Parathyroid adenoma (tissue), 2 donors: ENCODE data around the gene FBP1.
A peak's percentile ranks its signal among the peaks of the same experiment; 100 is the strongest.
"Not testable (repeated sequence)": the region's sequence is repeated elsewhere in the genome, so short reads cannot be mapped to it uniquely, and the experiment has no call there.

Experiments
- H2AFZ ChIP-seq: fragments of 300-600 bp; sonication (generic); one replicate; pipeline ENCODE4 v1.7.0; 2017; ENCODE audit warnings: antibody characterized with exemption, mild to moderate bottlenecking
- H3K27ac ChIP-seq: fragments of 300-600 bp; sonication (generic); one replicate; pipeline ENCODE4 v1.7.0; 2017
- H3K27me3 ChIP-seq: fragments of 300-600 bp; sonication (generic); one replicate; pipeline ENCODE4 v1.7.0; 2017; ENCODE audit warnings: low read length; ENCODE audit not compliant: control insufficient read depth, insufficient read depth
- H3K36me3 ChIP-seq: fragments of 300-600 bp; sonication (generic); one replicate; pipeline ENCODE4 v1.7.0; 2017; ENCODE audit warnings: low read length; ENCODE audit not compliant: control insufficient read depth, insufficient read depth
- H3K4me1 ChIP-seq: fragments of 300-600 bp; sonication (generic); one replicate; pipeline ENCODE4 v1.7.0; 2017; ENCODE audit warnings: control low read depth
- H3K4me2 ChIP-seq: fragments of 300-600 bp; sonication (generic); one replicate; pipeline ENCODE4 v1.7.0; 2017; ENCODE audit warnings: low read length
- H3K4me3 ChIP-seq: fragments of 300-600 bp; sonication (generic); one replicate; pipeline ENCODE4 v1.7.0; 2017; ENCODE audit warnings: low read depth, low read length
- H3K79me2 ChIP-seq: fragments of 300-600 bp; sonication (generic); one replicate; pipeline ENCODE4 v1.7.0; 2017; ENCODE audit warnings: control low read depth
- H3K9ac ChIP-seq: fragments of 300-600 bp; sonication (generic); one replicate; pipeline ENCODE4 v1.7.0; 2017; ENCODE audit warnings: mild to moderate bottlenecking
- H3K9me3 ChIP-seq: fragments of 300-600 bp; sonication (generic); one replicate; pipeline ENCODE4 v1.7.0; 2017; ENCODE audit warnings: low read length; ENCODE audit not compliant: control insufficient read depth
- TF ChIP-seq, protein P1 (sequence below): fragments of 300-600 bp; sonication (generic); IDR thresholded peaks from one replicate; pipeline ENCODE4 v1.7.0; 2017; ENCODE audit warnings: antibody characterized with exemption, mild to moderate bottlenecking
- donor health status: primary hyperparathyroidism.

FBP1 gene

GRCh38 chr9:94568250-94568889 lies 70.9 kb downstream of the FBP1 start:
- Histone ChIP-seq H3K79me2 (no peaks in the 10 kb centered on the region), H3K27me3 (no peaks in the 10 kb centered on the region), H3K4me3 (no peak overlapping the region), H3K27ac (peak overlapping the region; percentile 93), H3K4me1 (peaks cover 30% of the 10 kb centered on the region), H3K36me3 (no peaks in the 10 kb centered on the region), H3K4me2 (peak overlapping the region; percentile 2), H3K9me3 (no peaks in the 10 kb centered on the region), H3K9ac (no peak overlapping the region), H2AFZ (no peak overlapping the region)
- TF ChIP-seq, protein P1, sequence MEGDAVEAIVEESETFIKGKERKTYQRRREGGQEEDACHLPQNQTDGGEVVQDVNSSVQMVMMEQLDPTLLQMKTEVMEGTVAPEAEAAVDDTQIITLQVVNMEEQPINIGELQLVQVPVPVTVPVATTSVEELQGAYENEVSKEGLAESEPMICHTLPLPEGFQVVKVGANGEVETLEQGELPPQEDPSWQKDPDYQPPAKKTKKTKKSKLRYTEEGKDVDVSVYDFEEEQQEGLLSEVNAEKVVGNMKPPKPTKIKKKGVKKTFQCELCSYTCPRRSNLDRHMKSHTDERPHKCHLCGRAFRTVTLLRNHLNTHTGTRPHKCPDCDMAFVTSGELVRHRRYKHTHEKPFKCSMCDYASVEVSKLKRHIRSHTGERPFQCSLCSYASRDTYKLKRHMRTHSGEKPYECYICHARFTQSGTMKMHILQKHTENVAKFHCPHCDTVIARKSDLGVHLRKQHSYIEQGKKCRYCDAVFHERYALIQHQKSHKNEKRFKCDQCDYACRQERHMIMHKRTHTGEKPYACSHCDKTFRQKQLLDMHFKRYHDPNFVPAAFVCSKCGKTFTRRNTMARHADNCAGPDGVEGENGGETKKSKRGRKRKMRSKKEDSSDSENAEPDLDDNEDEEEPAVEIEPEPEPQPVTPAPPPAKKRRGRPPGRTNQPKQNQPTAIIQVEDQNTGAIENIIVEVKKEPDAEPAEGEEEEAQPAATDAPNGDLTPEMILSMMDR = no peak

GRCh38 chr9:94567271-94567670 lies 72.0 kb downstream of the FBP1 start:
- H3K9me3 ChIP-seq = no peaks in the 10 kb centered on the region
- H2AFZ ChIP-seq = peak overlapping the region; percentile 22
- H3K4me3 ChIP-seq = no peak overlapping the region
- no peak overlapping the region for H3K9ac ChIP-seq
- no peak overlapping the region for H3K4me2 ChIP-seq
- H3K27ac ChIP-seq = peak overlapping the region; percentile 93
- H3K27me3 ChIP-seq = no peaks in the 10 kb centered on the region
- peaks cover 30% of the 10 kb centered on the region for H3K4me1 ChIP-seq
- no peaks in the 10 kb centered on the region for H3K36me3 ChIP-seq
- H3K79me2 ChIP-seq = no peaks in the 10 kb centered on the region
- TF ChIP-seq, protein P1 = no peak

DNA sequence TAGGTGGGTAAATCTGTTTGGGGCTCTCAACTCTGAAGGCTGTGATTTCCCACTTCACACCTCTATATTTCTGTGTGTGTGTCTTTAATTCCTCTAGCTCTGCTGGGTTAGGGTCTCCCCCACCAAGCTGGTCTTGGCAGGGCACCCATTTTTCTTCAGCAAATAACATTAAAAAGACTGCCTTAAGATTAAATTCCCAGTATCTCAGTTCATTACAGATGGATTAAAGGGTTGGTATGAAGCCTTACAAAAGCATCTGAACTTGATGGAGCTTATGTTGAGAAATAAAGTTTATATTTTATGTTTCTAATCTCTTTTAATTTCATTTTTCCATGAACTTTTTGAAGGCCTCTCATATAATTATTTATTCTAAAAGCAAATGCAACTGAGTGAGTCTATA lies 72.8 kb downstream of the FBP1 start:
- Histone ChIP-seq H3K4me3 (no peak overlapping the region), H3K9ac (no peak overlapping the region), H3K9me3 (no peaks in the 10 kb centered on the region), H3K36me3 (no peaks in the 10 kb centered on the region), H2AFZ (no peak overlapping the region), H3K27ac (peak overlapping the region; percentile 93), H3K4me1 (peaks cover 32% of the 10 kb centered on the region), H3K4me2 (no peak overlapping the region), H3K27me3 (no peaks in the 10 kb centered on the region), H3K79me2 (no peaks in the 10 kb centered on the region)
- TF ChIP-seq, protein P1 = no peak

GRCh38 chr9:94564279-94564678 lies 75.0 kb downstream of the FBP1 start:
- not testable (repeated sequence) for H3K79me2 ChIP-seq, H3K4me2 ChIP-seq, H3K27me3 ChIP-seq, H3K36me3 ChIP-seq, H3K9me3 ChIP-seq, H3K9ac ChIP-seq, H3K4me3 ChIP-seq, H2AFZ ChIP-seq
- Histone ChIP-seq H3K4me1 (peaks cover 43% of the 10 kb centered on the region), H3K27ac (peak overlapping the region; percentile 74)

- Histone ChIP-seq H3K79me2 (no peaks in the 10 kb centered on the region), H3K27ac (peak overlapping the region; percentile 74), H3K4me1 (peaks cover 39% of the 10 kb centered on the region), H2AFZ (no peak overlapping the region), H3K4me2 (no peak overlapping the region), H3K9me3 (no peaks in the 10 kb centered on the region), H3K4me3 (no peak overlapping the region), H3K9ac (no peak overlapping the region), H3K36me3 (no peaks in the 10 kb centered on the region), H3K27me3 (no peaks in the 10 kb centered on the region)
- TF ChIP-seq, protein P1 = no peak
Observed at GRCh38 chr9:94563548-94563947, 75.8 kb downstream of the FBP1 start.
